B cell (primary cell): ENCODE results near the gene CANT1.

Experiments used
- CTCF ChIP-seq: fragments of 200-600 bp; IDR thresholded peaks from one replicate; pipeline ENCODE4 v1.8.0; 2022; ENCODE audit warnings: antibody characterized with exemption, mild to moderate bottlenecking
- EZH2 ChIP-seq: IDR thresholded peaks from 2 replicates; pipeline ENCODE4 v1.6.1; 2012; ENCODE audit warnings: borderline replicate concordance, low read depth, mild to moderate bottlenecking, moderate library complexity, low read length; ENCODE audit not compliant: insufficient read depth, poor library complexity, severe bottlenecking

DNA sequence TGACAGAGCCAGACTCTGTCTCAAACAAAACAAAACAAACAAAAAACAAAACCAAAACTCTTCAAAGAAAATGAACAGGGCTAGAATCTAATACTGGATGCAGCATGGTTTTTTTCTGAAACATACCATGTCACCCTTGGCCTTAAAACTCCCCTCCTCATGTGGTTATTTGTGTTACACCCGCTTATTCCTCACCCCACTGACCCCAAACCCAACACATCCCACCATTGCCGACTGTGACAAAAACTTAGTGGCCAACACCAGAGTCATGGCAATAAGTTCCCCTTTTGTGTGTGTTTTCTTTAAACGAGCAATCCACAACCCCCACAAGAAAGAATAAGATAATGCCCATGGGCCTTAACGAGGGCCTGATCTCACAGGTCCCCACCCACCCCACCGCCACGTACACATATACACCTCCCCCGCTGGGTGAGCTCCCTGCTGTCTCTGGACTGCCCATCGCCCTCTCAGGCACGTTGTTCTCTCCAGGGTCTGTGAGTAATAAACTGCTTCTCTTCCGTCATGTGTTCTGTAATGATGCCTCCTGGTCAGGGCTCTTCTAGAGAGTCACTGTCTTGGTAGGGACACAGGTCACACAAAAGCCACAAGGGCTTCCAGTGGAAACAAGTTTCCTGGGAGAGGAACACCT is 48.3 kb upstream of the CANT1 start:
- no peak for TF ChIP-seq CTCF
- TF ChIP-seq EZH2: no peak
